Nephron (organoid): ENCODE measurements around the gene ACSF3.

Experiments
- H3K27ac Mint-ChIP-seq, 3 experiments: 2 replicates each; pipeline ENCODE4 v1.8.0; 2020; ENCODE audit warnings: mixed read lengths in 3 of 3, mild to moderate bottlenecking in 2 of 3, moderate library complexity in 1 of 3
- H3K27me3 Mint-ChIP-seq: 2 replicates; pipeline ENCODE4 v1.8.0; 2021; ENCODE audit warnings: low read depth, mild to moderate bottlenecking, moderate library complexity, mixed read lengths
- H3K36me3 Mint-ChIP-seq: 2 replicates; pipeline ENCODE4 v1.8.0; 2020; ENCODE audit warnings: low read depth, mixed read lengths
- H3K4me1 Mint-ChIP-seq: 2 replicates; pipeline ENCODE4 v1.8.0; 2020; ENCODE audit warnings: mixed read lengths
- H3K4me3 Mint-ChIP-seq, 3 experiments: 2 replicates each; pipeline ENCODE4 v1.8.0; 2020; ENCODE audit warnings: mild to moderate bottlenecking in 3 of 3, mixed read lengths in 3 of 3, moderate library complexity in 2 of 3
- H3K9me3 Mint-ChIP-seq: 2 replicates; pipeline ENCODE4 v1.8.0; 2020; ENCODE audit warnings: mixed read lengths
- CTCF ChIP-seq, 3 experiments: fragments of 200-600 bp; sonication (generic); IDR thresholded peaks; one replicate each; pipeline ENCODE4 v1.5.0; 2021; ENCODE audit warnings: antibody characterized with exemption in 3 of 3; ENCODE audit not compliant: unreplicated experiment in 3 of 3

The ACSF3 gene

GRCh38 chr16:89119661-89120141 is 26.0 kb downstream of the ACSF3 start:
- no peaks in the 10 kb centered on the region for H3K9me3 Mint-ChIP-seq
- TF ChIP-seq CTCF (IDR thresholded peaks at IDR 0.05; ENCODE audit: unreplicated experiment in 3 of 3), result no peak
- no peaks in the 10 kb centered on the region for H3K4me1 Mint-ChIP-seq
- no peak overlapping the region for H3K27ac Mint-ChIP-seq
- no peaks in the 10 kb centered on the region for H3K27me3 Mint-ChIP-seq
- peaks cover 43% of the 10 kb centered on the region for H3K36me3 Mint-ChIP-seq
- no peak overlapping the region for H3K4me3 Mint-ChIP-seq

GRCh38 chr16:89120281-89120680 is 26.6 kb downstream of the ACSF3 start:
- peaks cover 40% of the 10 kb centered on the region for H3K36me3 Mint-ChIP-seq
- no peak for TF ChIP-seq CTCF (IDR thresholded peaks at IDR 0.05; ENCODE audit: unreplicated experiment in 3 of 3)
- no peaks in the 10 kb centered on the region for H3K4me1 Mint-ChIP-seq
- no peak overlapping the region for H3K4me3 Mint-ChIP-seq
- no peaks in the 10 kb centered on the region for H3K9me3 Mint-ChIP-seq
- no peaks in the 10 kb centered on the region for H3K27me3 Mint-ChIP-seq
- no peak overlapping the region for H3K27ac Mint-ChIP-seq

- no peak overlapping the region for H3K27ac Mint-ChIP-seq
- H3K27me3 Mint-ChIP-seq, result no peaks in the 10 kb centered on the region
- no peak for TF ChIP-seq CTCF (IDR thresholded peaks at IDR 0.05; ENCODE audit: unreplicated experiment in 3 of 3)
- H3K4me3 Mint-ChIP-seq, result no peak overlapping the region
- peaks cover 3% of the 10 kb centered on the region for H3K9me3 Mint-ChIP-seq
- peaks cover 42% of the 10 kb centered on the region for H3K36me3 Mint-ChIP-seq
- no peaks in the 10 kb centered on the region for H3K4me1 Mint-ChIP-seq
Observed at GRCh38 chr16:89120921-89121351, 27.3 kb downstream of the ACSF3 start.

GRCh38 chr16:89121691-89122321 is 28.2 kb downstream of the ACSF3 start:
- H3K36me3 Mint-ChIP-seq, result peaks cover 46% of the 10 kb centered on the region
- no peak overlapping the region for H3K27ac Mint-ChIP-seq
- H3K4me3 Mint-ChIP-seq, result no peak overlapping the region
- TF ChIP-seq CTCF (IDR thresholded peaks at IDR 0.05; ENCODE audit: unreplicated experiment in 3 of 3), result no peak
- H3K4me1 Mint-ChIP-seq, result no peaks in the 10 kb centered on the region
- H3K27me3 Mint-ChIP-seq, result no peaks in the 10 kb centered on the region
- H3K9me3 Mint-ChIP-seq, result peaks cover 5% of the 10 kb centered on the region

GRCh38 chr16:89122322-89122851 is 28.7 kb downstream of the ACSF3 start:
- no peak for TF ChIP-seq CTCF (IDR thresholded peaks at IDR 0.05; ENCODE audit: unreplicated experiment in 3 of 3)
- Mint-ChIP-seq H3K27me3 (no peaks in the 10 kb centered on the region), H3K9me3 (peaks cover 5% of the 10 kb centered on the region), H3K4me3 (no peak overlapping the region), H3K4me1 (no peaks in the 10 kb centered on the region), H3K36me3 (peaks cover 45% of the 10 kb centered on the region), H3K27ac (peak overlapping the region in 1 of 3 experiments; percentile 52)
